ENCODE results near the gene CD28.

DNA sequence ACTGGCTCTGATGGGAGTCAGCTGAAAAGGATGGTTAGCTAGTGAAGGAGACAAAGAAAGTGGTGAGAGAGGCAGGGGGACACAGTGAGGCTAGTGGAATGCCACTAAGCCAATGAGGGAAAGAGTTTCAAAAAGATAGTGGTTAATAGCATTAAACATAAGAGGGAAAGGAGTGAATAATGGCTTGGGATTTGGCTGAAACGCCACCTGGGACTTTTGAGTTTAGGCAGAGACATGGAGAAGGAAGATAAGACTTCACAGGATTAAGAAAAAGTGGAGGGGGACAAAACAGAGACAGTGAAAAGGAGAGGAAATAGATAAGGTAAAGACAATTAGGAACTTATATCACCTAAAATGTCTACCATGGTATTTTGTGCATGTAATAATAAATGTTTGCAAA, 6.9 kb downstream of the CD28 start:
- TF ChIP-seq, protein P1, sequence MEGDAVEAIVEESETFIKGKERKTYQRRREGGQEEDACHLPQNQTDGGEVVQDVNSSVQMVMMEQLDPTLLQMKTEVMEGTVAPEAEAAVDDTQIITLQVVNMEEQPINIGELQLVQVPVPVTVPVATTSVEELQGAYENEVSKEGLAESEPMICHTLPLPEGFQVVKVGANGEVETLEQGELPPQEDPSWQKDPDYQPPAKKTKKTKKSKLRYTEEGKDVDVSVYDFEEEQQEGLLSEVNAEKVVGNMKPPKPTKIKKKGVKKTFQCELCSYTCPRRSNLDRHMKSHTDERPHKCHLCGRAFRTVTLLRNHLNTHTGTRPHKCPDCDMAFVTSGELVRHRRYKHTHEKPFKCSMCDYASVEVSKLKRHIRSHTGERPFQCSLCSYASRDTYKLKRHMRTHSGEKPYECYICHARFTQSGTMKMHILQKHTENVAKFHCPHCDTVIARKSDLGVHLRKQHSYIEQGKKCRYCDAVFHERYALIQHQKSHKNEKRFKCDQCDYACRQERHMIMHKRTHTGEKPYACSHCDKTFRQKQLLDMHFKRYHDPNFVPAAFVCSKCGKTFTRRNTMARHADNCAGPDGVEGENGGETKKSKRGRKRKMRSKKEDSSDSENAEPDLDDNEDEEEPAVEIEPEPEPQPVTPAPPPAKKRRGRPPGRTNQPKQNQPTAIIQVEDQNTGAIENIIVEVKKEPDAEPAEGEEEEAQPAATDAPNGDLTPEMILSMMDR (IDR thresholded peaks at IDR 0.05): no peak
- TF ChIP-seq POLR2A (IDR thresholded peaks at IDR 0.05) (no peak), EP300 (IDR thresholded peaks at IDR 0.05) (no peak)

Data from suprapubic skin (tissue), 3 donors.